ENCODE data around the gene LCN10.

The LCN10 gene

DNA sequence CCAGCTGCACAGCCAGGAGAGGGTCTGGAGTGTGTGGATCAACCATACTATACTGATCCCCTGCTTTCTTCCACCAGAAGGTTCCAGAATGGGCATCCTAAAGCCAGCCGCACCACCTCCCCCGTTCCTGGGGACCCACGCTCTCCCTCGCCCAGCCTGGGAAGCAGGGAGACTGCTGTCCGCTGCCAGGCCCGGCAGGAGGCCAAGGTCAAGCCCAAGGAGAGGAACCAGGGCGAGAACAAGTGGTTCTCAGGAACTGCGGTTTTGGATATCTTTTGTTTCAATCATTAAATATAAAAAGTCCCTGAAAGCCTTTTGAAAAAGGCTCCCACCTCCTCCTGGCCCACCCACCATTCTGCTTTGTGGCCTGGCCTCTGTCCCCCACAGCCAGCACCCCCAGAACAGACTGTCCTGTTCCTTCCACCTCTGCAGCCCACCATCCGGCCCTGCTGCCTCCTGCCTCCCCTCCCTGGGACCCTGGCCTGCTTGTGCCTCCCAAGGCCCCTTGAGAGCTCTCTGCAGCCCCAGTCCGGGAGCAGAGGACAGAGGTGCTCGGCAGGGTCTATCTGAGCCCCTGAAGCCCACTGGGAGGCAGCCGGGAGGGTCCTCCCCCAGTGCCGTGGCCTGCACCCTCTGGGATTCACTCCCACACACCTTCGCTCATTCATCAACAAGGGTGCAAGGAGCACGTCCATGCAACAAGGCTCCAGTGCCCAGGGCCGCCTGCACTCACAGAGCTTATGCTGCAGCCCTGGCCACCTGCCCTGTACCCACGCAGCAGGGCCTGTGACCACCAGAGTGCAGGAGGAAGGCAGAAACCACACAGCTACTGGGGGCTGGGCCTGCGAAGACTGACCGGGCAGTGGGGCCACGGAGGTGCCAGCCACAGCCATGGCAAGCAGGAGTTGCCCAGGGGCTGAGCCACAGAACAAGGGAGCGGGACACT is 6.2 kb upstream of the LCN10 start:
- no peak for TF ChIP-seq EZH2 (IDR thresholded peaks at IDR 0.05; ENCODE audit: borderline replicate concordance, low read length)
- TF ChIP-seq, protein P1, sequence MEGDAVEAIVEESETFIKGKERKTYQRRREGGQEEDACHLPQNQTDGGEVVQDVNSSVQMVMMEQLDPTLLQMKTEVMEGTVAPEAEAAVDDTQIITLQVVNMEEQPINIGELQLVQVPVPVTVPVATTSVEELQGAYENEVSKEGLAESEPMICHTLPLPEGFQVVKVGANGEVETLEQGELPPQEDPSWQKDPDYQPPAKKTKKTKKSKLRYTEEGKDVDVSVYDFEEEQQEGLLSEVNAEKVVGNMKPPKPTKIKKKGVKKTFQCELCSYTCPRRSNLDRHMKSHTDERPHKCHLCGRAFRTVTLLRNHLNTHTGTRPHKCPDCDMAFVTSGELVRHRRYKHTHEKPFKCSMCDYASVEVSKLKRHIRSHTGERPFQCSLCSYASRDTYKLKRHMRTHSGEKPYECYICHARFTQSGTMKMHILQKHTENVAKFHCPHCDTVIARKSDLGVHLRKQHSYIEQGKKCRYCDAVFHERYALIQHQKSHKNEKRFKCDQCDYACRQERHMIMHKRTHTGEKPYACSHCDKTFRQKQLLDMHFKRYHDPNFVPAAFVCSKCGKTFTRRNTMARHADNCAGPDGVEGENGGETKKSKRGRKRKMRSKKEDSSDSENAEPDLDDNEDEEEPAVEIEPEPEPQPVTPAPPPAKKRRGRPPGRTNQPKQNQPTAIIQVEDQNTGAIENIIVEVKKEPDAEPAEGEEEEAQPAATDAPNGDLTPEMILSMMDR (IDR thresholded peaks at IDR 0.05; ENCODE audit: low read length) = no peak
- H3K27ac ChIP-seq (ENCODE audit: low read depth, low read length, poor library complexity, severe bottlenecking) = no peak overlapping the region

DNA sequence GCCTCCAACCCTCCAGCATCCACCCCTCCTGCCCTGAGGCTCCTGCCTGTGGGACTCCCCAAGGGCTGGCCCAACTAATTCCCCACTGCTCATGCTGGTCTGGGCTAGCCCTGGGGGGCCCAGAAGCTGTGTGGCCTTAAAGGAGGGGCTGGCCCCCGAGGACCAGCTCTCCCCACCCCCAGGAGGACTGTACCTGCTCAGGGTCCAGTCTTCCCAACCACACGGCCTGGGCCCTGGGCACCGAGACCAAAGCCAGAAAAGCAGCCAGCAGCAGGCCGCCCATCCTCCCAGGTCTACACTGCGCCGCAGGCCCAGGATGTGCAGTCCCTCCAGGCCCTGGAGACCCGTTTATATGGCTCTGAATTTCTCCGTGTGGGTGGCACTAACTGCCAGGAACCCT is 5.5 kb upstream of the LCN10 start, which contains the start of gene LCN6:
Gene LCN6, minus strand, starts transcription at position 325 of the 400 bp plus-strand sequence. Its CDS starts 42 bp downstream, at position 283.
- H3K9me3 ChIP-seq (ENCODE audit: low read length) = peaks cover 13% of the 10 kb centered on the region
- H3K4me2 ChIP-seq (ENCODE audit: low read length) = no peak within 1 kb of the TSS
- no peaks in the 10 kb centered on the region for H3K79me2 ChIP-seq (ENCODE audit: insufficient read depth, low read length)
- H3K9ac ChIP-seq (ENCODE audit: low read length) = no peak within 1 kb of the TSS
- no peaks in the 10 kb centered on the region for H4K20me1 ChIP-seq (ENCODE audit: insufficient read depth, low read length)
- H3K27me3 ChIP-seq (ENCODE audit: insufficient read depth, low read length) = peaks cover 25% of the 10 kb centered on the region; the same call in 1 of the 2 replicates
- no peak within 1 kb of the TSS for H2AFZ ChIP-seq (ENCODE audit: low read length)
- no peak for TF ChIP-seq EZH2 (IDR thresholded peaks at IDR 0.05; ENCODE audit: borderline replicate concordance, low read length)
- TF ChIP-seq, protein P1 (IDR thresholded peaks at IDR 0.05; ENCODE audit: low read length) = no peak
- no peaks in the 10 kb centered on the region for H3K9me2 ChIP-seq (ENCODE audit: low read depth, low read length)
- no peaks in the 10 kb centered on the region for H3K4me1 ChIP-seq (ENCODE audit: insufficient read depth, low read length, severe bottlenecking)
- H3F3A ChIP-seq (ENCODE audit: insufficient read depth, low read length) = no peaks in the 10 kb centered on the region
- H3K27ac ChIP-seq (ENCODE audit: low read depth, low read length, poor library complexity, severe bottlenecking) = no peak within 1 kb of the TSS
- no peak within 1 kb of the TSS for H3K4me3 ChIP-seq (ENCODE audit: low read depth, low read length, poor library complexity, severe bottlenecking)
- H3K36me3 ChIP-seq (ENCODE audit: insufficient read depth, low read length) = peaks cover 2% of the 10 kb centered on the region; the same call in 1 of the 2 replicates

More for the DNA sequence above, 6.2 kb upstream of the LCN10 start:
- Histone ChIP-seq H3K9me3 (ENCODE audit: low read length) (peaks cover 13% of the 10 kb centered on the region), H3K4me3 (ENCODE audit: low read depth, low read length, poor library complexity, severe bottlenecking) (no peak overlapping the region), H3F3A (ENCODE audit: insufficient read depth, low read length) (no peaks in the 10 kb centered on the region), H3K4me2 (ENCODE audit: low read length) (no peak overlapping the region), H3K9ac (ENCODE audit: low read length) (no peak overlapping the region), H3K27me3 (ENCODE audit: insufficient read depth, low read length) (peaks cover 27% of the 10 kb centered on the region; the same call in 1 of the 2 replicates), H4K20me1 (ENCODE audit: insufficient read depth, low read length) (no peaks in the 10 kb centered on the region), H3K79me2 (ENCODE audit: insufficient read depth, low read length) (no peaks in the 10 kb centered on the region), H3K36me3 (ENCODE audit: insufficient read depth, low read length) (peaks cover 2% of the 10 kb centered on the region; the same call in 1 of the 2 replicates), H3K9me2 (ENCODE audit: low read depth, low read length) (no peaks in the 10 kb centered on the region), H3K4me1 (ENCODE audit: insufficient read depth, low read length, severe bottlenecking) (no peaks in the 10 kb centered on the region), H2AFZ (ENCODE audit: low read length) (no peak overlapping the region)

DNA sequence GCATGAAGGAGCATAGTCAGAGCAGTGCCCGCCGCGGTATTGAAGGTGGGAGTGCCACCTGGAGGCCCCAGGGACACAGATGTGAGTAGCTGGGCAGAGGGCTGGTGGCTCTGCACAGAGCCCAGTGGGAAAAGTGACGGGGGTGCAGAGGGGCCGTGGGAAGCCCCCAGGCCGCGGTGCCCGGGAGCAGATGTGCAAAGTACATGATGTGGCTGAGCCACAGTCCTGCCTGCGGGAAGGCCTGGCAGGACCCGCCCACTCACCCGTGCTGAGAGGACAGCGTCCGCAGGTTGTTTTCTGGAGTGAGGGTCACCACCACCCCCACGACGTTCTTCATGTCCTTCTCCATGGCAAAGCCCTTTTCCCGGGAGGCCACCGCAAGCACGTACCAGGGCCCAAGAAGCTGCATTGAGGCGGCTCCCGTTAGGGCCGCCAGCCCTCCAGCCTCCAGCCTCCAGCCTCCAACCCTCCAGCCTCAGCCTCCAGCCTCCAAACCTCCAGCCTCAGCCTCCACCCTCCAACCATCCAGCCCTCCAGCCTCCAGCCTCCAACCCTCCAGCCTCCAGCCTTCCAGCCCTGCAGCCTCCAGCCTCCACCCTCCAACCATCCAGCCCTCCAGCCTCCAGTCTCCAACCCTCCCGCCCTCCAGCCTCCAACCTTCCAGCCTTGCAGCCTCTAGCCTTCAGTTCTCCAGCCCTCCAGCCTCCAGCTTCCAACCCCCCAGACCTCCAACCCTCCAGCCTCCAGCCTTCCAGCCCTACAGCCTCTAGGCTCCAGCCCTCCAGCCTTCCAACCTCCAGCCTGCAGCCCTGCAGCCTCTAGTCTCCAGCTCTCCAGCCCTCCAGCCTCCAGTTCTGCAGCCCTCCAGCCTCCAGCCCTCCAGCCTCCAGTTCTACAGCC is 4.7 kb upstream of the LCN10 start:
- Histone ChIP-seq H3K27ac (ENCODE audit: low read depth, low read length, poor library complexity, severe bottlenecking) (no peak overlapping the region), H4K20me1 (ENCODE audit: insufficient read depth, low read length) (no peaks in the 10 kb centered on the region), H3K4me1 (ENCODE audit: insufficient read depth, low read length, severe bottlenecking) (no peaks in the 10 kb centered on the region), H3K4me2 (ENCODE audit: low read length) (no peak overlapping the region), H3K36me3 (ENCODE audit: insufficient read depth, low read length) (peaks cover 2% of the 10 kb centered on the region; the same call in 1 of the 2 replicates), H3K4me3 (ENCODE audit: low read depth, low read length, poor library complexity, severe bottlenecking) (no peak overlapping the region), H2AFZ (ENCODE audit: low read length) (no peak overlapping the region), H3F3A (ENCODE audit: insufficient read depth, low read length) (no peaks in the 10 kb centered on the region), H3K9ac (ENCODE audit: low read length) (no peak overlapping the region), H3K9me3 (ENCODE audit: low read length) (peaks cover 7% of the 10 kb centered on the region; the same call in 1 of the 2 replicates), H3K27me3 (ENCODE audit: insufficient read depth, low read length) (peaks cover 21% of the 10 kb centered on the region; the same call in 1 of the 2 replicates), H3K79me2 (ENCODE audit: insufficient read depth, low read length) (no peaks in the 10 kb centered on the region), H3K9me2 (ENCODE audit: low read depth, low read length) (no peaks in the 10 kb centered on the region)
- no peak for TF ChIP-seq EZH2 (IDR thresholded peaks at IDR 0.05; ENCODE audit: borderline replicate concordance, low read length)
- TF ChIP-seq, protein P1 (IDR thresholded peaks at IDR 0.05; ENCODE audit: low read length) = no peak
